ENCODE measurements around the gene COA4.

DNA sequence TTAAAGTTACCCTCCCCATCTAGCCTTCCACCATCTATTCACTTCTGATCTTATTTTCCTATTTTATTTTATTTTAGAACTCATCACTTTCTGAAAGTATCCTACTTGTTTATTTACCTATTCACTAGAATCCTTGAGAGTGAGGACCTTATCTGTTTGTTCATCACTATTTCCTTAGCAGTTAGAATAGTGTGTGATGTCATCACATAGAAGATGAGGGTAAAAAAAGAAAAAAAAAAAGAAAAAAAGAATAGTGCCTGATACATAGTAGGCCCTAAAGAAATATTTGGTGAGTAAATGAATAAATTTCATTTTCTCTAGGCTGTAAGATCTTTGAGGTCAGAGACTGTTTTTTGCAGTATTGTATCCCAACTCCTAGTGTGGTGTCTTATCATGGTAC lies 36.8 kb upstream of the COA4 start:
- TF ChIP-seq POLR2A (IDR thresholded peaks at IDR 0.05; ENCODE audit: low read depth) (no peak), POLR2AphosphoS5 (IDR thresholded peaks at IDR 0.05) (no peak), EP300 (IDR thresholded peaks at IDR 0.05) (no peak)
- TF ChIP-seq, protein P1, sequence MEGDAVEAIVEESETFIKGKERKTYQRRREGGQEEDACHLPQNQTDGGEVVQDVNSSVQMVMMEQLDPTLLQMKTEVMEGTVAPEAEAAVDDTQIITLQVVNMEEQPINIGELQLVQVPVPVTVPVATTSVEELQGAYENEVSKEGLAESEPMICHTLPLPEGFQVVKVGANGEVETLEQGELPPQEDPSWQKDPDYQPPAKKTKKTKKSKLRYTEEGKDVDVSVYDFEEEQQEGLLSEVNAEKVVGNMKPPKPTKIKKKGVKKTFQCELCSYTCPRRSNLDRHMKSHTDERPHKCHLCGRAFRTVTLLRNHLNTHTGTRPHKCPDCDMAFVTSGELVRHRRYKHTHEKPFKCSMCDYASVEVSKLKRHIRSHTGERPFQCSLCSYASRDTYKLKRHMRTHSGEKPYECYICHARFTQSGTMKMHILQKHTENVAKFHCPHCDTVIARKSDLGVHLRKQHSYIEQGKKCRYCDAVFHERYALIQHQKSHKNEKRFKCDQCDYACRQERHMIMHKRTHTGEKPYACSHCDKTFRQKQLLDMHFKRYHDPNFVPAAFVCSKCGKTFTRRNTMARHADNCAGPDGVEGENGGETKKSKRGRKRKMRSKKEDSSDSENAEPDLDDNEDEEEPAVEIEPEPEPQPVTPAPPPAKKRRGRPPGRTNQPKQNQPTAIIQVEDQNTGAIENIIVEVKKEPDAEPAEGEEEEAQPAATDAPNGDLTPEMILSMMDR (IDR thresholded peaks at IDR 0.05): no peak
